ENCODE data around the gene RNF40. TPM values are rescaled to one million over a fixed set of nuclear protein-coding genes. Genes with fewer than 3 reads are reported as not detected.
A peak's percentile ranks its signal among the peaks of the same experiment; 100 is the strongest.

The RNF40 gene
- total and polyA plus RNA-seq, 7 donors, result 26.8 to 49.1 (median 33.2) TPM

GRCh38 chr16:30760001-30760559, 2.0 kb upstream of the RNF40 start:
- no peak overlapping the region for H3K27ac ChIP-seq
- no peak for TF ChIP-seq CTCF (IDR thresholded peaks at IDR 0.05)
- 88 to 93% (median 89%) methylated on average over 7 of the region's 7 CpGs for WGBS, 3 donors
- H3K4me3 ChIP-seq, result no peak overlapping the region
- intact Hi-C loops (cut with DNase I), result no loop called here
- H3K36me3 ChIP-seq (ENCODE audit: insufficient read depth in 1 of 2, low read depth in 1 of 2), result peaks cover 6 to 59% of the 10 kb centered on the region in 2 donors
- ATAC-seq (no peak), DNase-seq (peak in 1 of 2 donors; percentile 45)
- H3K27me3 ChIP-seq (ENCODE audit: insufficient read depth in 3 of 3, low read length in 2 of 3), result no peaks in the 10 kb centered on the region
- H3K4me1 ChIP-seq, result peaks cover 26% of the 10 kb centered on the region
- no peaks in the 10 kb centered on the region for H3K9me3 ChIP-seq

GRCh38 chr16:30760577-30761426, 1.3 kb upstream of the RNF40 start:
- peaks cover 26% of the 10 kb centered on the region for H3K4me1 ChIP-seq
- ATAC-seq (no peak), DNase-seq (peak in 1 of 2 donors; percentile 35)
- no peak overlapping the region for H3K27ac ChIP-seq
- peak overlapping the region; percentile 97 for H3K4me3 ChIP-seq
- TF ChIP-seq CTCF (IDR thresholded peaks at IDR 0.05), result no peak
- no peaks in the 10 kb centered on the region for H3K27me3 ChIP-seq (ENCODE audit: insufficient read depth in 3 of 3, low read length in 2 of 3)
- intact Hi-C loops (cut with DNase I), result no loop called here
- WGBS, 3 donors, result 27 to 32% (median 28%) methylated on average over 25 to 26 of the region's 26 CpGs
- H3K36me3 ChIP-seq (ENCODE audit: insufficient read depth in 1 of 2, low read depth in 1 of 2), result peaks cover 9 to 59% of the 10 kb centered on the region in 2 donors
- no peaks in the 10 kb centered on the region for H3K9me3 ChIP-seq

GRCh38 chr16:30761427-30761927, 645 bp upstream of the RNF40 start:
- peak; percentile 46 to 65 for DNase-seq
- peak overlapping the region; percentile 93 for H3K27ac ChIP-seq
- peak; percentile 7 to 37 (median 28) for ATAC-seq
- H3K9me3 ChIP-seq, result no peaks in the 10 kb centered on the region
- H3K4me1 ChIP-seq, result peaks cover 26% of the 10 kb centered on the region
- H3K36me3 ChIP-seq (ENCODE audit: insufficient read depth in 1 of 2, low read depth in 1 of 2), result peaks cover 9 to 60% of the 10 kb centered on the region in 2 donors
- WGBS, 3 donors, result 0 to 1% (median 0%) methylated on average over 58 to 64 of the region's 64 CpGs
- TF ChIP-seq CTCF (IDR thresholded peaks at IDR 0.05), result no peak
- peak overlapping the region; percentile 97 for H3K4me3 ChIP-seq
- intact Hi-C loops (cut with DNase I), result no loop called here
- no peaks in the 10 kb centered on the region for H3K27me3 ChIP-seq (ENCODE audit: insufficient read depth in 3 of 3, low read length in 2 of 3)

- DNase-seq (no peak), ATAC-seq (no peak)
- Histone ChIP-seq H3K4me1 (peaks cover 26% of the 10 kb centered on the region), H3K27ac (peak overlapping the region; percentile 93), H3K36me3 (ENCODE audit: insufficient read depth in 1 of 2, low read depth in 1 of 2) (peaks cover 13 to 62% of the 10 kb centered on the region in 2 donors), H3K27me3 (ENCODE audit: insufficient read depth in 3 of 3, low read length in 2 of 3) (no peaks in the 10 kb centered on the region), H3K4me3 (peak overlapping the region; percentile 97), H3K9me3 (no peaks in the 10 kb centered on the region)
- intact Hi-C loops (cut with DNase I), result no loop called here
- TF ChIP-seq CTCF (IDR thresholded peaks at IDR 0.05), result no peak
- 58 to 62% (median 61%) methylated on average over 15 of the region's 15 CpGs for WGBS, 3 donors
These were observed 1.0 kb downstream of the RNF40 start for GRCh38 chr16:30762991-30763725.
